ENCODE measurements around the gene LCMT2.
"Not testable (repeated sequence)": the region's sequence is repeated elsewhere in the genome, so short reads cannot be mapped to it uniquely, and the experiment has no call there.

LCMT2 gene

GRCh38 chr15:43314171-43314570, 16.2 kb downstream of the LCMT2 start:
- DNase-seq = no peak

GRCh38 chr15:43312378-43312777, 18.0 kb downstream of the LCMT2 start:
- DNase-seq = no peak

- no peak for DNase-seq
Measured at GRCh38 chr15:43302205-43302817, 28.1 kb downstream of the LCMT2 start, which contains the start of gene TGM7. Gene TGM7, minus strand, starts transcription at chr15:43302255.

- no peak for DNase-seq
Measured at GRCh38 chr15:43299884-43300283, 30.5 kb downstream of the LCMT2 start.

- no peak for DNase-seq
Measured at GRCh38 chr15:43299411-43299810, 31.0 kb downstream of the LCMT2 start.

- DNase-seq = no peak
Measured at GRCh38 chr15:43294091-43294706, 36.2 kb downstream of the LCMT2 start.

- no peak for DNase-seq
Measured at GRCh38 chr15:43293432-43293831, 36.9 kb downstream of the LCMT2 start.

GRCh38 chr15:43292375-43293078, 37.8 kb downstream of the LCMT2 start:
- DNase-seq = peak; percentile 59

GRCh38 chr15:43289656-43290055, 40.7 kb downstream of the LCMT2 start:
- not testable (repeated sequence) for DNase-seq

- DNase-seq = no peak
Measured at GRCh38 chr15:43287254-43287653, 43.1 kb downstream of the LCMT2 start.

- DNase-seq = no peak
Measured at GRCh38 chr15:43286074-43286473, 44.3 kb downstream of the LCMT2 start.

GRCh38 chr15:43285609-43286037, 44.8 kb downstream of the LCMT2 start:
- peak; percentile 60 for DNase-seq

- no peak for DNase-seq
Measured at GRCh38 chr15:43283526-43283925, 46.8 kb downstream of the LCMT2 start.

- DNase-seq = no peak
Measured at GRCh38 chr15:43281926-43282602, 48.3 kb downstream of the LCMT2 start.

GRCh38 chr15:43280996-43281395, 49.4 kb downstream of the LCMT2 start:
- DNase-seq = no peak

- DNase-seq = no peak
Measured at GRCh38 chr15:43279496-43279895, 50.9 kb downstream of the LCMT2 start.

- no peak for DNase-seq
Measured at GRCh38 chr15:43278869-43279268, 51.5 kb downstream of the LCMT2 start.

- DNase-seq = no peak
Measured at GRCh38 chr15:43277901-43278300, 52.5 kb downstream of the LCMT2 start.

- DNase-seq = no peak
Measured at GRCh38 chr15:43277231-43277823, 53.0 kb downstream of the LCMT2 start.

GRCh38 chr15:43276563-43277200, 53.7 kb downstream of the LCMT2 start:
- DNase-seq = no peak

- DNase-seq = no peak
Measured at GRCh38 chr15:43275740-43276562, 54.4 kb downstream of the LCMT2 start.

GRCh38 chr15:43274136-43274535, 56.2 kb downstream of the LCMT2 start:
- no peak for DNase-seq
